HG03575 (cell line): ENCODE measurements around the gene REM1.

Source experiments
- ATAC-seq: cut with Tn5 transposase; IDR thresholded peaks from one replicate; pipeline ENCODE4 v1.9.1; 2021; ENCODE audit not compliant: unreplicated experiment, insufficient number of reproducible peaks, low FRiP score; ENCODE audit errors: extremely low read depth

The REM1 gene

DNA sequence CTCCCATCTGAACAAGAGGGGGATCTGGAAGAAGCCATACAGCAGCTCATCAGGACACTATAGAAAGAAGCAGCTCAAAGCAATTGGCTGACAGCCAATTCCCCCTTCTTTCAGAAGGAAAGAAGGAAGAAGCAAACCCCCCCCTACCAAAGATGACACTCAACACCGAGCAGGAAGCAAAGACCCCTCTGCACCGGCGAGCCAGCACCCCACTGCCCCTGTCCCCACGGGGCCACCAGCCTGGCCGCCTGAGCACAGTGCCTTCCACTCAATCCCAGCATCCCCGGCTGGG lies 1.2 kb downstream of the REM1 start:
- no peak for ATAC-seq

DNA sequence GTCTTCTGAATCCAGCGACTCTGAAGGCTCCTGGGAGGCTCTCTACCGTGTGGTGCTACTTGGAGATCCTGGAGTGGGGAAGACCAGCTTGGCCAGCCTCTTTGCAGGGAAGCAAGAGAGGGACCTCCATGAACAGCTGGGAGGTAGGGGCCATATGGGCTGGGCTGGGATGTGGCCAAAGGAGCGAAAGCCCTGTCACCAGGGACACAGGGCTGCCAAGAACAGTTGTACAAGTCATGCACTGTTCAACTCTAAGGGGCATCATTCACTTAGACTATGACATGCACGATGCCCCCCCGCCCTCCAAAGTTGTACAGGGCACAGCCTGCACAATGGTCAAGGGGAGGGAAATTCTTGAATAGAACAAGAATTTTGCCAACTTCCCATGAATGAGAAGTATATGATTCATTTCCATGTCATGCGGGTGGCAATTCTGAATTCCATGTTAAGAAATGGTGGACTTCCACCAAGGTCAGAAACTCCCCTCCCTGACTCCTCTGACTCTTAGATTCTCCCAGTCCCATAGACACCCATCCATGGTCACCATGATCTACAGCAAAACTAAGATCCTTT lies 1.6 kb downstream of the REM1 start:
- no peak for ATAC-seq

DNA sequence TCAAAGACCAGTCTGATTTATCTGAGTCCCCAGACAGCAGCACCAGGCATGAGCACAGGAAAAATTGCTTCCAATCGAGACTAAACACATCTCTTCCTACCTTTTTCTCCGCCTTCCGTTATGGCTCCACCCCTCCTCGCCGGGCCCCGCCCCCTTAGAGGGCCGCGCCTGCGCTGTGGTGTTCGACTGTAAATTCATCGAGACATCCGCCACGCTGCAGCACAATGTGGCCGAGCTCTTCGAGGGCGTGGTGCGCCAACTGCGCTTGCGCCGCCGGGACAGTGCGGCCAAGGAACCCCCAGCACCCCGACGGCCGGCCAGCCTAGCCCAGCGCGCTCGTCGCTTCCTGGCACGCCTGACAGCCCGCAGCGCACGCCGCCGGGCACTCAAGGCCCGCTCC lies 8.9 kb downstream of the REM1 start:
- no peak for ATAC-seq

DNA sequence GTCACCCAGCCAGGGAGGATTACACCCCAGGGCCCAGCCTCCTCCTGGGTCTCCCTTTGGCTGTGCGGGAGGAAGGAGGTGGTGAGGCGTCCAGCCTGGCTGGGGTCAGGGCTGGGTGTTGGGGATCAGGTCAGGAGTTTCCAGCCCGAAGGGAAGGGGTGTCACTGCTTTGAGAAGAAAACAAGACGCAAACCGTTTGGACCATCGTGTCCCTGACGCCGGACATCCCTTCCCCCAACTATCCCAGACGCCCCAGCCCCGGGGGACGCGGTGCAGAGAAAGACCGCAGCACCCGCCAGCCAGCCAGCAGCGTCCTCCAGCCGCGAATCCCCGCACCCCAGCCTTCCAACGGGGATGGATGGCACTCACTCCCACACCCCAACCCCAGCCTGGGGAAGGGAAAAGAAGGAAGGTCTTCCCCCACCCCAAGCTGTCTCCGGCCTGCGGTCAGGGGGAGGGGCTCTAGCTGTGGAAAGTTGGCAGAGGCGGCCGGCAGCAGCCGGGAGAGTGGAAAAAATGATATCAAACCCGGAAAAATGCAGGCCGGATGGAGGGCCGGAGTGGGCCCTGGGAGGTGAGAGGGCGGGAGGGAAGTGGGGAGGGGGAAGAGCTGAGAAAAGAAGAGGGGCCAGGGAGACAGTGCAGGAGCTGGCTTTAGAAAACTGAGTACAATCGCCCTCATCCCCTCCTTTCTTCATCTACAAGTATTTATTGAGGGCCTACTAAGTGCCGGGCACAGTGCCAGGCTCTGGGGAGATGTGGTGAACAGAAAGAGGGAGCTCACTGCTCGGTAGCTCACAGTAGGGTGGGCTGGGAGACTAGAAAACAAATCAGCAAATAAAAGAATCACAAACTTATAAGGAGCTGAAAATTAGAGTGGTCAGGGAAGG lies 10.6 kb downstream of the REM1 start:
- no peak for ATAC-seq

DNA sequence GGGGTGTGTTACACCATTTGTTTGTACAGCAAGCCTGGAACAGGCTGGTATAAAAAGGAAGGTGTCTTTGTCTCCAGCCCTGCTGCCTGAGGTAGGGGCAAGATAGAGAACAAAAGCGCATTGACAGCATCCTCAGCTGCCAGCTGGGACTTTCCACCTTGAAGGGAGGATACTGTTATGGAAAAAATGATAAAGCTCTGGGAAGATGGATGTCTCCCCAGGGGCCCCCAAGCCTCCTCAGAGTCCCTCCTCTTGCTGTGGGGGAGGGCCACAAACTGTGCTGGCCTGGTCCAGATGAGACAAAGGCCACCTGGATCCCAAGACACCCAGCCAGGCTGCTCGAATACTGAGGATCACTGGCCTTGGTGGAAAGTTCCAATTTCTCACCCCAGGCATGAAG lies 13.0 kb downstream of the REM1 start:
- no peak for ATAC-seq

DNA sequence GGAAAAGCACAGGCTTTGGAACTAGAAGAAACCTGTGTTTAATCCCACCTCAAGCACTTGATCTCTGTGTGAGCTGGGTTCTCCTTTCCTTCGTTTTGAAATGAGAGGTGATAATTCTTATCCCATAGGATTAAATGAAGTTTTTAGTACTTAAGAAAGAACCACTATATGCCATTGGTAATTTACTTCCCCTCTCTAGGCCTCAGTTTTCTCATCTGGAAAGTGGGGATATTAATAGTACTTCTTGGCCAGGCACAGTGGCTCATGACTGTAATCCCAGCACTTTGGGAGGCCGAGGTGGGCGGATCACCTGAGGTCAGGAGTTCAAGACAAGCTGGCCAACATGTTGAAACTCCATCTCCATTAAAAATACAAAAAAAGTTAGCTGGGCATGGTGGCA lies 14.1 kb downstream of the REM1 start:
- no peak for ATAC-seq

DNA sequence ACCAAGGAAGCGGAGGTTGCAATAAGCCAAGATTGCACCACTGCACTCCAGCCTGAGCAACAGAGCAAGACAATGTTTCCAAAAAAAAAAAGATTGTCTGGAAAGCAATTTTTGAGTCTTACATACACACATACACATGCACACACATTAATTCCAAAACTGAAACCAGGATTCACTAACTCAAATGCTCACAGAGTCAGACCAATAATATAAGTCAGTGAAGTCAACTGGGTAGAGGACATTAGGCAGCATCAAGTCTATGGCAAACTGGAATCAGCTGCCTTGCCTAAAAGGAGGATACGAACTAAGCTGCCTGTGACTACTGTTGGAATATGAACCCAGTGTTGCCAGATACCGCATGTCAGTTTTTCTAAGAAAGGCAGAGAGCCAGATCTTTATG lies 15.7 kb downstream of the REM1 start:
- ATAC-seq, result no peak

DNA sequence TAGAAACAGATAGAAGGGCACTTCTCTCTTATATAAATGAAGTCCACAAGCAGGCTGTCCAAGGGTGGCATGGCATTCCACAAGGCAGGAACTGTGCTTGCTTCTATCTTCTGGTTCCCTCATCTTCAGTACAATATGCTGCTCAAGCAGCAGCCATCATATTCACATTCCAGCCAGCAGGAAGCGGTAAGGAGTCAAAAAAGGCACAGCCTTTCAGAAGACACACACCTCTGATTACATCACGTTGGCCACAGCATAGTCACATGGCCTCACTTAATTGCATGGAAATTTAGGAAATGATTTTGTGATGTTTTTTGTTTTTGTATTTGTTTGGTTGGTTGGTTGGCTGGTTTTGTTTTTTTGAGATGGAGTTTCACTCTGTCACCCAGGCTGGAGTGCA lies 19.0 kb downstream of the REM1 start:
- no peak for ATAC-seq

DNA sequence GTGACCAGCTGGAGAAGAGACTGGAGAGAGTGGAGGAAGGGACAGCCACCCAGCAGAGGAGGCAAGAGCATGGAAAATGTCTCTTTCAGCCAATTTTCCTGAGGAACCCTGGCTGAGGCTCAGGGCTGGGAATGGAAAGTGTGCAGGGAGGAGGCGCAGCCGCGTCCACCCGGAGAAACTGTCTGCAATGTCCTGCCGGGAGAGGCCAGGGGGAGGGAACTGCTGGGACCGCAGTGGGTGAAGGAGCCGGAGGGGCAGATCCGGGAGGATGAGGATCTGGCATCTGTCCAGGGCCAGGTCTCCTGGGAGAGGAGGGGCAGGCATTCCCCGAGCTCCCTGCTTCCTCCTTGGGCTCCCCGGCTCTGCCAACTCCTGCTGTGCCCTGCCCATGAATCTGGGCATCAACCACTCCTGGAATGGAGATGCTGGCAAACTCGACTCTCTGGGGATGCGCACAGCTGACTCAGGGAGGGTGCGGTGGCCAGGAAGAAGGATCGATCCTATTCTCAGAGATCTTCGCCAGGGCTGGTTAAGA lies 21.7 kb downstream of the REM1 start:
- no peak for ATAC-seq

DNA sequence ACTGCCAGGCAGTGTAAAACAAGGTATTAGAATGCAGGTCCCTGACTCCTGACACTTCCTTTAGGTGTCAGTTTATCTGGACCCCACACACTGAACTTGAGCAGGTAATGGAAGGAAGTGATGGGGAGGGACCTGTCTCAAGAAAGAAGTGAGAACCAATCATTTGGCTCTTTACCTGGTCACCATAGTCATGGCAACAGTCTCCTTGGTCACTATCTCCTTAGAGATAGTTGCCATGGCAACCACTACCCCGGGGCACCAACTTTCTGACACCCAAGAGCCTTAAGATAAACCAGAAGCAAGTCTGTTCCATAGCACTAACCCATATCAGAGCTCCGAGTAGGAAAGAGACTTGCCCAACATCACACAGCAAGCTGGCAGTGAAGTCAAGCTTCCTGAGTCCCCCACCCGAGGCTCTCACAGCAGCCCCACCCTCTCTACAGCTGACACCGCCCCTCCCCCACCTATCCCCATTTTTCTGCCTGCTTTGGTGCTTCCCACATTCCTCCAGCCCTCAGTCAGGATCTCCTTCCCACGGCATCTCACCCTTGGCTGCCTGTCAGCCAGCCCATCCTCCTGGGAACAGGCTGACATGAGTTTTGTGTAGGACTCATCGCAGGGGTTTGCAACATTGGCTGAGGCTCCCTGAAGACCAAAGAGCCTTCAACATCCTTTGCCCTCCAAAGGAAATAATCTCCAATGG lies 22.9 kb downstream of the REM1 start:
- ATAC-seq, result no peak

DNA sequence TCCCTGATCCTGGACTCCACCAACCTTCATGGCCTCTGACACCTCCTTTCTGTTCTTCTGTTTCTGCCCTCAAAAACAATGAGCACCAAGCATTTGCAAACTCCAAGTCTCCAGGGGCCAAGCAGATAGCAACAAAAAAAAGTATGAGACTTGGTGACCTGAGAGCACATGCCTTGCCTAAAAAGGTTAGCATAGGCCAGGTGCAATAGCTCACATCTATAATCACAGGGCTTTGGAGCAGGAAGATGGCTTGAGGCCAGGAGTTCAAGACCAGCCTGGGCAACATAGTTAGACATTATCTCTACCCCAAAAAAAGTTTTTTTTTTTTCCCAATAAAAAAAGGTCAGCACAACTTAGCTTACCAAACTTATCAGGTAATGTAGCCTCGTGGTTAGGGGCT lies 25.4 kb downstream of the REM1 start:
- no peak for ATAC-seq

DNA sequence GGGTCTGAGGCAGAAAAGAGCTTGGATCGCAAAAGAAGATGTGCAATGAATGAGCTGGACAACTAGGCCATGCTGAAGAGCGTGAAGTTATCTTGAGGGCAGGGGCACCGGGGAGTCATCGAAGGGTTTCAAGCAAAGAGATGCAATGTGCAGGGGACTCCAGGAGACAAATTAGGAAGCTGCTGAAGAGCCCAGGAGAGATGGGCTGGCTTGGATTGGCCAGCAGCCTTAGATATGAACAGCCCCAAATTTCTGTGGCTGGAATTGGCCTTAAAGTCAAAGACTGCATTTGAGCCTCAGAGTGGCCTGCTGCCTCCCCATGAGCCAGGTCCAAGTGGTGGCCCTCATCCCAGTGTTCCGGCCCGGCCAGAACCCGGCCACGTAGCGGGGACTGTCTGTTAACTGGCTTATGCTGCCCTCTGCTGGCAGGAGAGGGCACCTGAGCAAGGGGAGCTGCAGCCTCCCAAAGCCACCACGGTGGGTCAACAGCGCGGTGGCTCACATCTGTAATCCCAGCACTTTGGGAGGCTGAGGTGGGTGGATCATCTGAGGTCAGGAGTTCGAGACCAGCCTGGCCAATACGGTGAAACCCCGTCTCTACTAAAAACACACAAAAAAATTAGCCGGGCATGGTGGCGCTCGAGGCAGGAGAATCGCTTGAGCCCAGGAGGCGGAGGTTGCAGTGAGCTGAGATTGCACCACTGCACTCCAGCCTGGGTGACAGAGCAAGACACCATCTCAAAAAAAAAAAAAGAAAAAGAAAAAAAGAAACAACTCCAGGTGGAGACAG lies 28.0 kb downstream of the REM1 start:
- ATAC-seq, result peak; percentile 83

DNA sequence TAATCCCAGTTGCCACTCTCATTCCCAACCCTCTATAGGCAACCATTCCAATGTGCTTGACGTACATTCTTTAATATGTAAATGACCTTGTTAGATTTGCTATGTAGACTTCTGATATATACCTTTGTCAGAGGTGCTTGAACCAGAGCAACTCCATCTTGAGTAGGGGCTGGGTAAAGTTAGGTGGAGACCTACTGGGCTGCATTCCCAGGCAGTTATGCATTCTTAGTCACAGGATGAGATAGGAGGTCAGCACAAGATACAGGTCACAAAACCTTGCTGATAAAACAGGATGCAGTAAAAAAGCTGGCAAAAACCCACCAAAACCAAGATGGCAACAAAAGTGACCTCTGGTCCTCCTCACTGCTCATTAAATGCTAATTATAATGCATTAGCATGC lies 30.8 kb downstream of the REM1 start:
- ATAC-seq, result no peak

DNA sequence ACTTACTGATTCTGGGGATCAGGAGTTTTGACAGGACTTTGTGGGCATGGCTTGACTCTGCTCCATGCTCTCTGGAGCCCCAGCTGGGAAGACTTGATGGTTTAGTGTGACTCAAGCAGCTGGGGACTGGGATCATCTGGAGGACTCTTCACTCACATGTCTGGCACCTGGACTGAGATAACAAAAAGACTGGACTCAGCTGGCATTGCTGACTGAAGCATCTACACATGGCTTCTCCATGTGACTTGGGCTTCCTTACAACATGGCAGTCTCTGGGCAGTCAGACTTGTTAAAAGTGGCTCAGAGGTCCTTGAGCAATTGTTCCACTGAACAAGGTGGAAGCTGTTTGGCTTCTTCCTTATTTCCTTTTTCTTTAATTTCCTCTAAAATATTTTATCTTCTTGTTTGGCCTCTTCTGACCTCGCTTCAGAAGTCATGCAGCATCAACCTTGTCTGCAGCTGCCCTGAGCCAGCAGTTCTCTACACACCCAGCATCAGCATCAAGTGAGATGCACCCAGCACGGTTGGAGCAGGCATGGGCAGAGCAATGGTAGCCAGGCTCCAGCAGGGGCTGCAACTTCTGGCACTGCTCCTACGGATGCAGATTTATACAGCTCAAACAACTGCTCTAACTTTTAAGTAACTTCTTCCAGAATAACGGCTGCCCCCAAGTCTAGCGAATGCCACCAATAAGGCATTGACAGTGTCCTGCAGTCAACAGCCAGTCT lies 33.6 kb downstream of the REM1 start:
- ATAC-seq, result no peak

DNA sequence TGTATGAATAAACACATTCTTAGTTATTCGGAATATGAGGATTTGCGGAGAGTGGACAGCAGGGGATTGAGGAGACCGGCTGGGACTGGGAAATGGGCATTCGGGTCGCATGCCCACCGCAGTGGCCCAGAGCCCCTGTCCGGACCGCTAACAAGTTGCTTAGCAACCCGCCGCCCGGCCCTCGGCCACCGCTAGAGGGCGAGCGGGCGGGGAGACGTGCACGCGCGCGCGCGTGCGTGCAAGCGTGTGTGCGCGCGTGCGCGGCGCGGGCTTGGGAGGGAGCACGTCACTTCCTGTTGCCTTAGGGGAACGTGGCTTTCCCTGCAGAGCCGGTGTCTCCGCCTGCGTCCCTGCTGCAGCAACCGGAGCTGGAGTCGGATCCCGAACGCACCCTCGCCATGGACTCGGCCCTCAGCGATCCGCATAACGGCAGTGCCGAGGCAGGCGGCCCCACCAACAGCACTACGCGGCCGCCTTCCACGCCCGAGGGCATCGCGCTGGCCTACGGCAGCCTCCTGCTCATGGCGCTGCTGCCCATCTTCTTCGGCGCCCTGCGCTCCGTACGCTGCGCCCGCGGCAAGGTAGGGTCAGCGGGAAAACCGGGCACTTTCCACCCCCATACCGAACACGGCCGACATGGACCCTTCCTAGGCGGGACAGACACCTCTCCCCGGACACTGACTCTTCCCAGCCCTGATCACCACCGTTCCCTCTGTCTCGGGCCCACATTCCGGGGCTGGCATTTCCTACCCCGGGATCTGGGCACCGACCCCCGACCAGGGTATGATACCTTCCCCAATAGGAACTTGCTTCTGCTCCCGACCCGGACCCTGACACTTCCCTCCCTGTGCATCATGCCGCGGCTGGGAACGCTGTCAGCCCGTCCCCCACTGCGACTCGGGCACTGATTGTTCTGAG lies 39.3 kb downstream of the REM1 start, which contains the start of gene HM13:
HM13 (plus strand) TSS at position 289 of the 918 bp plus-strand sequence; CDS start at position 399, 110 bp downstream.
- no peak for ATAC-seq

DNA sequence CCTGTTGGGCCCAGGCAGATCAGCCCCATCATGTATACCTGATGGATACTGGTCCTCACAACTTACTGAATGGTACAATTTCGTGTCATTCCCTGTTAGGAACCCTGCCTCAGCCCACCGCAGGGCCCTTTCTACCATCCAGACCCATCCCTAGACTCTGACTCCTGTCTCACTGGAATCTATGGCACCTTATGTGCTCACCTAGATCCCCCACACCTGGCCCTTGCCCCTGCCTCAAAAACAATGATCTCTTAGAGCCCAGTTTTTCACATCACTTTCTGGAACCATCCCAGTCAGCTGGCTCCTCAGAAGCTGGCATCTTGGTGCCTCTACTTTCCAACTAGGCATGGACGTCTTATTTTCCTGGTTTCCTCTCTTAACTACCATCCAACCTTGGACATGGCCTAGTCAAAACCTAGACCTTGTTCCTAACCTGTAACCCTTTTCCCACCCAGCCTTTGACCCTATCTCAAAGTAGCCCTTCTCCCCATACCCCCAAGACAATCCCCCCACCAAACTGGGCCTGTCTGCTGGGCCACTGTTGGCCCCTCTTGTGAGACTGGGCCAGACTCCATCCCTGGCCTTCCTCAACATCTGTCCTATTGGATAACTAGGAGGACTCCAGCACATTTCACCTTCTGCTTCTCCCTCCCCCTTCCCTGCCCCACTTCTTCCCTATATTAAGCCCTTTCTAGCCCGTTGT lies 40.1 kb downstream of the REM1 start:
- ATAC-seq, result no peak

DNA sequence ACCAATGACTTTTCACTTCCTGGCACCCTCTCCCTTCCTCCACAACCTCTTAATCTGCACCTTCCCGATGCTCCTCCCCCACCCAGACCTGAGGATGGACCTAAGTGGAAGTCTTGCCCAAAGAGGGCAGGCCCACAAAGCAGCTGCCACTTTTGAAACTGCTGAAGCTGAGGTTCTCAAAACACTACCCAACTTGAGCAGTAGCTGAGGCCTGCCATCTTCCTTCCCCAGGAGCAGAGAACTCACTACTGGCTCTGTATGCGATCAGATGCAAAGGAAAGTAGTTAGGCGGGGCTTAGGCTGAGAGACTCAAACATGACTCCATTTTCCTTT lies 40.7 kb downstream of the REM1 start:
- ATAC-seq, result no peak
